Stimulated activated CD8-positive, alpha-beta memory T cell treated with anti-CD3 and anti-CD28 coated beads, Interleukin-15, amount 100 ng/mL, for 1 hour (primary cell): Measurements from ENCODE around the gene SH3PXD2B.
"Not testable (repeated sequence)": the region's sequence is repeated elsewhere in the genome, so short reads cannot be mapped to it uniquely, and the experiment has no call there.

Experiments
- DNase-seq: peaks from one replicate; pipeline ENCODE4 v3.0.0-alpha.2; 2020; ENCODE audit warnings: low read depth

The SH3PXD2B gene

DNA sequence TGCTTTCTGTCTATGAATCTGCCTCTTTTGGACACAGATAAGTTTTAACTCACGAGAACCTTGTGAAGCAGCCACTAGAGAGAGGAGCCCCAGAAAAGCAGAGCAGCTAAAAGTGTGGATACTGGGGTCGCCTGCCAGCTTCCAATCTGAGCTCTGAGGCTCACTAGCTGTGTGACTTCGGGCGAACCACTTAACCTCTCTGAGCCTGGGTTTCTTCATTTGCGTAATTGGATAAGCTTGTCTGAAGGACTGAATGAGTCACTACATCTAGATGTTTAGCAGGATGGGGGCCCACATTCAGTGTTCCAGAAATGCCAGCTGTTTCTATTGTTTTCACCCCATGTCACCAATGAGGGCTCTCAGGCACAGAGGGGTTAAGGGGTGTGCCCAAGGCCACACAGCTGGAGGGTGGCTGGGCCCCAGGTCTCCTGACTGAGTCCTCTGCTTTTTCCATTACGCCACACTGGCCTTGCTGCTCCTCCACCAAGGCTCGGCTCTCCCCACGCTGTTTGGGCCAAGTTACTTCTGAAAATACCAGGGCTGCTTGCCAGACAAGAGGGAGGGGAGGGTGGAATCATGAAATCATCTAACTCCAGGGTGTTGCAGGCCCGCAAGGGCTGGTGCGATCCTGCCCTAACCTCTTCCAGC lies 36.2 kb downstream of the SH3PXD2B start:
- no peak for DNase-seq

GRCh38 chr5:172417130-172417841 lies 37.0 kb downstream of the SH3PXD2B start:
- DNase-seq = no peak

DNA sequence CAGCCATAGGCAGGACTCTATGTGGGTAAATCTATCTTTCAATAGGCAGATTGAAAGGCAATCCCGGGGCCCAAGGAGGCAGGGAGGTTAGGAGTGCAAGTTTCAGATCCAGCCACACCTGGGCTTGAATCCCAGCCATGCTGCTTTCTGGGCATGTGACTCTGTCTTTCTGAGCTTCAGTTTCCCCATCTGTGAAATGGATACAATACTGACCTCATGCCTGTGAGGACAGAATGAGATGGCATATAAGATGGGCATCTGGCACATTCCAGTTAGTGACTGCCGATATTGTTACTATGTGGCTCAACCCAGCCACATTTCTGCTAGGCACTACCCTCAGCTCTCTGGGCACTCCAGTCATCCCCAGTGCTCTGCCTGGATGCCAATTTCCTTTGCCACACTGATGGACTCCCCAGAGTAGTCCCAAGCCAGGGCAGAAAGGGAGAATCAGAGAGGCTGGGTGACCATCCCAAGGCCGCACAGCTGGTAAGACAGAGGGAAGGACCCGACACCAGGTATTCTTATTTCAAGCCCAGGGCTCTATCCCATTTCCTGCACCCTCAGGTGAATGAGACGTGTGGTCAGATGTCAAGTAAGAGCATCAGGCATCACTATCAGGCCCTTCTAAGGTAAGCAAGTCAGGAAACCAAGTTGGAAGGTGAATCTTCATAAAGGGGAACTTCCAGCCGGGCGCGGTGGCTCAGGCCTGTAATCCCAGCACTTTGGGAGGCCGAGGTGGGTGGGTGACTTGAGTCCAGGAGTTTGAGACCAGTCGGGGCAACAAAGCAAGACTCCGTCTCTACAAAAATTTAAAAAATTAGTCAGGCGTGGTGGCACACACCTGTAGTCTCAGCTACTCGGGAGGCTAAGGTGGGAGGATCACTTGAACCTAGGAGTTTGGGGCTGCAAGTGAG lies 38.7 kb downstream of the SH3PXD2B start:
- DNase-seq = no peak

DNA sequence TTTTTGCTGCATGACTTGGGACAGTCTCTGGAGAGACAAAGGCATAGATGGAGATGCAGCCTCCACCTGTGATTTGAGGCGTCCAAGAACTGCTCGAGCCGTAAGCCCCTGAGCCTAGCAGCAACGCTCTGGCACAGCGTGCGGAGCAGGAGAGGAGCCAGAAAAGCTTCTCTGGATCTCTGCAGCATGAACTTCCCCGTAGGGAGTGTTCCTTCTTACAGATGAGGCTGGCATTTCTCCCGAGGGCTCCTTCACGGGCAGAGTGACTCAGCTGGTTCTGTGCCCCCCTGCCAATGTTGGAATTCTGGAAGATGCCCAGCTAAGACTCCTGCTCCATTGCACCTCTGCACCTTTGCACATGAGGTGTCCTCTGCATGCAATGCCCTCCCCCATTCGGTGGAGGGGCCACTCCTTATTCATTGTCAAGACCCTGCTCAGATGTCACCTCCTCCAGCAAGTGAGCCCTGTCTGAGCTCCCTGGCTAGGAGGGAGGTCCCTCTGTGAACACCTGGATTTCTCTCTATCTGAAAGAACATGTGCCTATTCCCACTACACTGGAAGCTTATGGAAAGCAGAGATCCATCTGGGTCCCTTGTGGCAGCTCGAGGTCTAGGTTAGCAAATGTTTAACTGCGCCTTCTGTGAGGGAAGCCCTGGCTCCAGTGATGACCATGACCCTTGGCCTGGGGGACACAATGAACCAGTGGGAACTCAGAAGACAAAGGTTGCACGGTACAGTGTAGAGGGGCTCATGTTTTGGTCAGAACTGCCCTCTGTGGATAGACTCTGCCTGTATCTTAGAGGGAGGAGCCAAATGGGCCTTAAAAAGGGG lies 39.6 kb downstream of the SH3PXD2B start:
- DNase-seq = no peak

DNA sequence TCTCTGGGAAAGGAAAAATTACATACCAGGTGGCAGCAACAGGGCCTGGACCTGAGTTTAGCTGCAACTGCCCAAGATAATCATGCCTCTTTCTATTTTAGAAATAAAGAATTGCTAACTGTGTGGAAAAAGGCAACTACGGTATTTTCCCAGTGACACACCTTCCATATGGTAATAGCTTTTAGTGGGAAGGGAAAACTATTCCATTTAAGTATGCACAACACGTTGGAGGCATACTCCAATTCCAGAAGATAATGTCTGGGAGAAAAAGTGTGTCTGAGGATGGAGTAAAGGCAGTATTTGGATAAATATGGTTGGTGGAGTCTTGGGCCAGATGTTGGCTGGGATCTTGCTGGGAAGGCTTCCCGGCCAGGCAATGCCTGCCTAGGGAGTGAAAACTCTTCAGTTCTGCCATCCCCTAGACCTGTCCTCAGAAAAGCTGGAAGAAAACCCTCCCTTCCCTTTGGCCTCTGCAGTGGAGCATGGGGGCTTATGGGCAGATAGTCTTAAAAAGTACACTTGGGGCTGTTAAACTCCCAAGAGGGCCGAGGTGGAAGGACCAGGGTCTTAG lies 40.6 kb downstream of the SH3PXD2B start:
- no peak for DNase-seq

DNA sequence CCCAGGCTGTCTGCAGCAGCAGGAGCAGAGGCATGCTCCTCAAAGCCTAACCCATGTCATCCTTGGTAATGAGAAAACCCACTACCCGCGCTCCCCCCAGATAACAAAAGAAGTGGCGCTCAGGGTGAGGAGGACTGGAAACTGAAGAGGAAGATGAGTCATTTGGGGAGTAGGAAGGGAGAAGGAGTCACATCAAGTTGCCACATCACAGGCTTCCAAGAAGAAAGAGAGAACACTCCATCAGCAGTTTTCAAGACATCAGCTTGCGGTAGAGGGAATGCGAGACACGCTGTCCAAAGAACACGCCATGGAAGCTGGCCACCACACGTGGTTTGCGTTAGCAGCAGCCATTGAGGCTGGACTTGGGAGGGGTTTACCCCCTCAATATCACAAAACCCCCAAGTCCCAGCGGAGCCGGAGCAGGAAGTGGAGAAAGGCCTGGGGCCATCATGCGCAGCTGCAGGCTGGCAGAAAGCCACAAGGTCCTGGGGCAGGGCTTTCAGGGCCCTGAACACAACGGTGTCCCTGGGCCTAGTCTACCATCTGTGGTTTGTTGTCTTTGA lies 41.5 kb downstream of the SH3PXD2B start:
- no peak for DNase-seq

DNA sequence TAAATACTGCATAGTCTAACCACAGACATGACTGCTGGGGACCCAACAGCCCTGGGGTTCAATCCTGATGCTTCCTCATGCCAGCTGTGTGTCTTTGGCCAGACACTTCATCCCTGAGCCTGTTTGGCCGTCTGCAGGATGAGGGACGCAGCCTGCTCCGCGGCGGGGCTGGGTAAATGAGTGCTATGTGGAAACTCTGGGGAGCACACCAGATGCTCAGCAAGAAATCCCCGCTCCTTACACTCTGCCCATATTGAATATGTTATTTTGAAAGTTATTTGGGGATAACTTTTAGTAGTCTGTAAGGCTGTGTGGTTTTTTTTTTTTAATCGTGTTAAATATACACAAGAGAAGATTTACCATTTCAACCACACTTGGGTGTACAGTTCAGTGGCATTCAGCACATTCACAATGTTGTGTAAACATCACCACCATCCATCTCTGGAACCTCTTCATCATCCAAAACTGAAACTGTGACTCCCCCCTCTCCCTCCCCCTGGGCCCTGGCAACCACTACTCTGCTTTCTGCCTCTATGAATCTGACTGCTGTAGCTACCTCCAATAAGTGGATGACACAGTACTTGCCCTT lies 42.7 kb downstream of the SH3PXD2B start:
- no peak for DNase-seq

GRCh38 chr5:172410662-172411483 lies 43.5 kb downstream of the SH3PXD2B start:
- no peak for DNase-seq

GRCh38 chr5:172410160-172410559 lies 44.2 kb downstream of the SH3PXD2B start:
- no peak for DNase-seq

DNA sequence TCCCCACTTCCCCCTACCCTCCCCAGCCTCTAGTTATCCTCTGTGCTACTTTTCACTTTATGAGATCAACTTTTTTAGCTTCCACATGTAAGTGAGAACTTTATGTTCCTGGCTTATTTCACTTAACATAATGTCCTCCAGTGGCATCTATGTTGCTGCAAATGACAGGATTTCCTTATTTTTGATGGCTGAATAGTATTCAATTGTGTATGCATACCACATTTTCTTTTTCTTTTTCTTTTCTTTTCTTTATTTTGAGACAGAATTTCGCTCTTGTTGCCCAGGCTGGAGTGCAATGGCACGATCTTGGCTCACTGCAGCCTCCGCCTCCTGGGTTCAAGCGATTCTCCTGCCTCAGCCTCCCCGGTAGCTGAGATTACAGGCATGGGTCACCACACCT lies 44.8 kb downstream of the SH3PXD2B start:
- DNase-seq = not testable (repeated sequence)

DNA sequence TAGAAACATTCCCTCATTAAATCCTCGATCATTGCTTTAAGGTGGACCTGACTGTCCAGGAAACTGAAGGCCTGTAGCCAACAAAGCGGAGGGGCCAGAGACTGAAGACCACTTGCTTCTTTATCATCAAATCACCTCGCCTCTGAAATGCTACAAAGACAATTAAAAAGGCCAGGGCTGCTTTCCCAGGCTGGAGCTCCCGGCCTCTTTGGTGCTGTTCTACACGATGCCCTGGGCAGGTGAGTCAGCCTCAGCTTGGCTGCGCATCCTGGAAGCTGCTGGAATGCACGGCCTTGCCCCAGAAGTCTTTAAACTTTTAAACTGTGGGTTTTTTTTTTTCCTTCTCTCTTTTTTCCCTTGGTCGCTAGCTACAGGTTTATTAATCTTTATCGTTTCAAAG lies 46.5 kb downstream of the SH3PXD2B start:
- no peak for DNase-seq

- DNase-seq = no peak
Observed at GRCh38 chr5:172407241-172407691, 47.1 kb downstream of the SH3PXD2B start.

- no peak for DNase-seq
Observed at GRCh38 chr5:172405226-172406107, 48.9 kb downstream of the SH3PXD2B start.

GRCh38 chr5:172404746-172405145 lies 49.6 kb downstream of the SH3PXD2B start:
- DNase-seq = no peak

- DNase-seq = no peak
Observed at GRCh38 chr5:172403817-172404216, 50.5 kb downstream of the SH3PXD2B start.

DNA sequence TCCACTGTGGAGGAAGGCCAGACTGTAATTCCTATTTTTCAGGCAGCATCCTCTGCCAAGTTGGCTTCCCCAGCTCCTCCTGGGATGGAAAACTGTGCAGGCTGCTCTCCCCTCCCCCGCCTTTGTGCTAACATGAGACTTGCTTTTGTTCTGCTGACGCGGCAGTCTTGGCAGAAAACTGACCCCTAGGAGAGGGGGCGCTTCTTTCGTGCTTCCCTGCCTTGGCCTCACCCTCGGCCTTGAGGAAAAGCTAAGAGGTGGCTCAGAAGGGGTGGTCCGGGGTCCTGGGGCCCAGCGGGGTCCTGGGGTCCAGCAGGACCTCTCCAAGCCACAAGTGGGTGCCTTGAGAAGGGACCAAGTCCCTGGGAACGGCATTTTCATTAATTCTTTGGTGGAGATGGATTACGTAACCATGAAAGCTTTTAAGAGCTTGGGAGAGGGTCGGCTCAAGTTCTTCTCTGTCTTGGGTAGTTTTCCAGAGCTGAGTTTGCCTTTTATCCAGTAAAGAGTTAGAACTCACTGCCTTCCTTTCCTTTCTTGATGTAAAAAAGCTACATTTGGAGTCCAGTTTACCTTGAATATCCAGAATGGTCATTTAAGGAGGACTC lies 51.0 kb downstream of the SH3PXD2B start:
- no peak for DNase-seq

- DNase-seq = no peak
Observed at GRCh38 chr5:172402531-172403188, 51.7 kb downstream of the SH3PXD2B start.

- not testable (repeated sequence) for DNase-seq
Observed at GRCh38 chr5:172402031-172402430, 52.3 kb downstream of the SH3PXD2B start.
